ENCODE data around the gene ZNF362.

DNA sequence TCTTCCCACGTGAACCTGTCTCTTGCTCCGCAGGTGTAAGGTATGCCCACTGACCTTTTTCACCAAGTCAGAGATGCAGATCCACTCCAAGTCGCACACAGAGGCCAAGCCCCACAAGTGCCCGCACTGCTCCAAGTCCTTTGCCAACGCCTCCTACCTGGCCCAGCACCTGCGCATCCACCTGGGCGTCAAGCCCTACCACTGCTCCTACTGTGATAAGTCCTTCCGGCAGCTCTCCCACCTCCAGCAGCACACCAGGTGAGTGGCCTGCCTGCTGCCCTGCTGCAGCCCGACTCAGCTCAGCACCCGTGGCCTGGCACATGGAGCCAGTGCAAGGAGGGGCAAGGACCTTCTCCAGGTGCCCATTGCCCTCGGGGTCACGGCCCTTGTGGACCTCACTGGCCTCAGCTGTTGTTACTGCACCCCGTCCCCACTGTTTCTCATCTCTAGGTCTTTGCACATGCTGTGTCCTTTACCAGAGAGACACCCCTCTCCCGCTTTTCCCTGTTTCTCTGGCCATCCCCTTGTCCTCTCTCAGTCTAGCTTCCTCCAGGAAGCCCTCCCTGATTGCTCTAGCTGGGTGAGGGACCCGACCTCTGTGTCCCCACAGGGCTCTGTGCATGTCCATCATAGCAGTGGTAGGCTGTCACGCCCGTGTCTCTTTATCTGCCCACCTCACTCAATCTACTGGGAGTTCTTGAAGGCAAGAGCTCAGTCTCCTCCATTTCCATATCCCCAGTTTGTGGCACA is 25.4 kb downstream of the ZNF362 start:
- no peak for TF ChIP-seq SIX5 (IDR thresholded peaks at IDR 0.05; ENCODE audit: low read depth, low read length, severe bottlenecking)
- TF ChIP-seq CHD2 (IDR thresholded peaks at IDR 0.05; ENCODE audit: borderline replicate concordance, low read depth, low read length): no peak
- TF ChIP-seq POLR2A (IDR thresholded peaks at IDR 0.05; ENCODE audit: low read depth, low read length): no peak
- TF ChIP-seq, protein P1, sequence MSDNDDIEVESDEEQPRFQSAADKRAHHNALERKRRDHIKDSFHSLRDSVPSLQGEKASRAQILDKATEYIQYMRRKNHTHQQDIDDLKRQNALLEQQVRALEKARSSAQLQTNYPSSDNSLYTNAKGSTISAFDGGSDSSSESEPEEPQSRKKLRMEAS (IDR thresholded peaks at IDR 0.05; ENCODE audit: low read depth, low read length): no peak
- no peak for TF ChIP-seq KLF5 (IDR thresholded peaks at IDR 0.05; ENCODE audit: partially characterized antibody)
- TF ChIP-seq, protein P2, sequence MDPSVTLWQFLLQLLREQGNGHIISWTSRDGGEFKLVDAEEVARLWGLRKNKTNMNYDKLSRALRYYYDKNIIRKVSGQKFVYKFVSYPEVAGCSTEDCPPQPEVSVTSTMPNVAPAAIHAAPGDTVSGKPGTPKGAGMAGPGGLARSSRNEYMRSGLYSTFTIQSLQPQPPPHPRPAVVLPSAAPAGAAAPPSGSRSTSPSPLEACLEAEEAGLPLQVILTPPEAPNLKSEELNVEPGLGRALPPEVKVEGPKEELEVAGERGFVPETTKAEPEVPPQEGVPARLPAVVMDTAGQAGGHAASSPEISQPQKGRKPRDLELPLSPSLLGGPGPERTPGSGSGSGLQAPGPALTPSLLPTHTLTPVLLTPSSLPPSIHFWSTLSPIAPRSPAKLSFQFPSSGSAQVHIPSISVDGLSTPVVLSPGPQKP (IDR thresholded peaks at IDR 0.05; ENCODE audit: low read depth, low read length): no peak
- TF ChIP-seq, protein P3, sequence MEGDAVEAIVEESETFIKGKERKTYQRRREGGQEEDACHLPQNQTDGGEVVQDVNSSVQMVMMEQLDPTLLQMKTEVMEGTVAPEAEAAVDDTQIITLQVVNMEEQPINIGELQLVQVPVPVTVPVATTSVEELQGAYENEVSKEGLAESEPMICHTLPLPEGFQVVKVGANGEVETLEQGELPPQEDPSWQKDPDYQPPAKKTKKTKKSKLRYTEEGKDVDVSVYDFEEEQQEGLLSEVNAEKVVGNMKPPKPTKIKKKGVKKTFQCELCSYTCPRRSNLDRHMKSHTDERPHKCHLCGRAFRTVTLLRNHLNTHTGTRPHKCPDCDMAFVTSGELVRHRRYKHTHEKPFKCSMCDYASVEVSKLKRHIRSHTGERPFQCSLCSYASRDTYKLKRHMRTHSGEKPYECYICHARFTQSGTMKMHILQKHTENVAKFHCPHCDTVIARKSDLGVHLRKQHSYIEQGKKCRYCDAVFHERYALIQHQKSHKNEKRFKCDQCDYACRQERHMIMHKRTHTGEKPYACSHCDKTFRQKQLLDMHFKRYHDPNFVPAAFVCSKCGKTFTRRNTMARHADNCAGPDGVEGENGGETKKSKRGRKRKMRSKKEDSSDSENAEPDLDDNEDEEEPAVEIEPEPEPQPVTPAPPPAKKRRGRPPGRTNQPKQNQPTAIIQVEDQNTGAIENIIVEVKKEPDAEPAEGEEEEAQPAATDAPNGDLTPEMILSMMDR (IDR thresholded peaks at IDR 0.05 in 2 of 3, conservative IDR thresholded peaks at IDR 0.05 in 1 of 3; ENCODE audit: control insufficient read depth in 2 of 3, extremely low read depth in 1 of 3, insufficient read depth in 1 of 3, low read depth in 3 of 3, low read length in 3 of 3): no peak
- TF ChIP-seq EZH2 (IDR thresholded peaks at IDR 0.05; ENCODE audit: borderline replicate concordance, control insufficient read depth, low read depth, low read length): no peak
- no peak for TF ChIP-seq JUND (IDR thresholded peaks at IDR 0.05; ENCODE audit: low read depth, low read length)
- TF ChIP-seq POLR2AphosphoS5 (IDR thresholded peaks at IDR 0.05; ENCODE audit: low read length): no peak

Data from GM12878 (cell line).